Heart left ventricle (tissue), 16 donors: ENCODE data around the gene TEX50. TPM values are rescaled to one million over a fixed set of nuclear protein-coding genes. Genes with fewer than 3 reads are reported as not detected.
"Not testable (repeated sequence)": the region's sequence is repeated elsewhere in the genome, so short reads cannot be mapped to it uniquely, and the experiment has no call there.

Source experiments
- ATAC-seq, 4 donors: fragments of 200-7000 bp; cut with Tn5 transposase; one replicate each; pipeline ENCODE4 v1.9.1; 2020 to 2022; ENCODE audit warnings: moderate library complexity in 4 of 4, mild to moderate bottlenecking in 3 of 4, moderate number of reproducible peaks in 1 of 4
- DNase-seq, 5 donors: peaks; one replicate each; pipeline ENCODE4 v3.0.0-alpha.2; 2020
- H3K27ac ChIP-seq, 12 donors: fragments of 200-600 bp; sonication (generic) in 4 of 12; one replicate each; pipeline versions ENCODE4 v1.5.0 to v1.8.0; 2016 to 2022; ENCODE audit warnings: mild to moderate bottlenecking in 2 of 12
- H3K27me3 ChIP-seq, 9 donors: fragments of 200-600 bp; sonication (generic) in 2 of 9; one replicate each; pipeline versions ENCODE4 v1.5.1 to v1.8.0; 2016 to 2022; ENCODE audit warnings: mild to moderate bottlenecking in 3 of 9
- H3K36me3 ChIP-seq, 9 donors: fragments of 200-600 bp; sonication (generic) in 2 of 9; one replicate each; pipeline versions ENCODE4 v1.5.0 to v1.8.0; 2018 to 2022; ENCODE audit warnings: mild to moderate bottlenecking in 2 of 9
- H3K4me1 ChIP-seq, 12 donors: fragments of 200-600 bp; sonication (generic) in 4 of 12; one replicate each; pipeline versions ENCODE4 v1.5.0 to v1.8.0; 2016 to 2022; ENCODE audit warnings: mild to moderate bottlenecking in 3 of 12
- H3K4me3 ChIP-seq, 12 donors: fragments of 200-600 bp; sonication (generic) in 4 of 12; one replicate each; pipeline versions ENCODE4 v1.5.0 to v1.8.0; 2017 to 2022; ENCODE audit warnings: mild to moderate bottlenecking in 9 of 12, moderate library complexity in 4 of 12
- H3K9me3 ChIP-seq, 12 donors: fragments of 200-600 bp; sonication (generic) in 4 of 12; one replicate each; pipeline versions ENCODE4 v1.5.0 to v1.8.0; 2016 to 2022; ENCODE audit warnings: mild to moderate bottlenecking in 1 of 12
- POLR2A ChIP-seq, 2 donors: fragments of 450-650 bp; IDR thresholded peaks; one replicate each; pipeline ENCODE4 v1.6.1; 2017; ENCODE audit warnings: antibody characterized with exemption in 2 of 2, mild to moderate bottlenecking in 2 of 2, moderate library complexity in 2 of 2
- WGBS, 4 donors: extraction: QIAGEN DNeasy Blood & Tissue Kit in 2 of 4; methylation state at CpG; one replicate each; pipeline versions ENCODE4 v1.1.5 to v1.1.7; 2013 to 2018; 5-methylcytosine and 5-hydroxymethylcytosine counted together
- intact Hi-C, 10 donors: fragments of 100-400 bp; cut with DNase I; formaldehyde crosslinking; loops; one replicate each; pipeline versions ENCODE4 v1.11.1 to v1.14.2; 2022
- polyA plus RNA-seq, 2 donors: library from polyadenylated mRNA; stranded (reverse); fragments of 200-250 nt; gene quantifications; one replicate each; pipeline ENCODE4 v1.2.3, GENCODE V29; 2013
- total RNA-seq, 9 donors: library from RNA; depleted of rRNA in 2 of 9; stranded (reverse); fragments of >200 nt in 2 of 9; fragmentation: NEBNext Ultra II Directional in 3 of 9; extraction: Animal tissue kit (Norgen Biotek cat#: 25700) in 3 of 9; gene quantifications; one replicate each; pipeline versions ENCODE4 v1.1.0 to v1.2.4, GENCODE V29; 2016 to 2023
- TF ChIP-seq, protein P1 (sequence below), 12 donors: fragments of 200-600 bp; sonication (generic) in 4 of 12; IDR thresholded peaks; one replicate each; pipeline versions ENCODE4 v1.5.0 to v1.8.0; 2018 to 2022; ENCODE audit warnings: antibody characterized with exemption in 12 of 12, mild to moderate bottlenecking in 5 of 12
- donor health status: ischemic (EF 13 %, LVEDD 7.1; RV severe dilation, severe dysfunction).
- donor health status: healthy with polysubstance abuse.
- donor health status: DM: no; HTN: yes; CAD: no.
- donor health status: DM: no; HTN: no; CAD: no.
- donor health status: ischemic (EF 25% LVEDD 6.9; RV normal size, moderate dysfunction).
- donor health status: ischemic (EF 25% LVEDD 5.7; RV mildly dilated, moderate dysfunction).
- donor health status: healthy.
- donor health status: DM: yes; HTN: yes; CAD: no.
- donor health status: ischemic (EF 35%, LVEDD 5.7; RV mildly dilated, moderate dysfunction).
- donor health status: nonischemic (EF 11% LVEDD 7.7; RV severe dilation, severe dysfunction).
- donor health status: DM: yes; HTN: yes; CAD: no.
- donor health status: PGD.
- donor health status: ischemic (EF 29% LVEDD 5.4; RV normal size, mild dysfunction).
- donor health status: nonischemic (EF 23%, LVEDD 6.1; RV moderate dilation, normal function).

TEX50 gene
- total and polyA plus RNA-seq, 11 donors = not detected

DNA sequence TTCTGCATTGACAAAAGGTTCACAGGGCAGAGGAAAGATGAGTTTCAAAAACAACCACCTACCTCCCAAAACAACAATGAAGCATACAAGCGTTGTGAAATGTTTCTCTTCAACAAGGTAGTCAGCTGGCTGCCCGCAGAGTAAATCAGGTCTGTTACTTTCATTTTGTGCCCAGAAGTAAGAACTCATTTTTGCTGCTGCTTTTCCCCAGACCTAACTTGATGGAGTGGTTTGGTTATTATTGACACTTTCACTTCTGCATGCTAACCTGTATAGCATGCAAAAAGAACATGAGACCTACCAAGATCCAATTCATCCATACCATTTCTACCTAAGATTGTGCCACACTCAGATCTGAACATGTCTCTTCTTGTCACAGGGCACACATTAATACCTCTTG is 33.5 kb upstream of the TEX50 start:
- Histone ChIP-seq H3K36me3 (no peaks in the 10 kb centered on the region), H3K9me3 (peaks cover 0 to 3% (median 0%) of the 10 kb centered on the region in 12 donors), H3K27ac (no peak overlapping the region), H3K4me1 (peaks cover 0 to 11% (median 0%) of the 10 kb centered on the region in 12 donors), H3K4me3 (no peak overlapping the region), H3K27me3 (no peaks in the 10 kb centered on the region)
- no peak for ATAC-seq
- no peak for DNase-seq
- no peak for TF ChIP-seq POLR2A (IDR thresholded peaks at IDR 0.05)
- TF ChIP-seq, protein P1, sequence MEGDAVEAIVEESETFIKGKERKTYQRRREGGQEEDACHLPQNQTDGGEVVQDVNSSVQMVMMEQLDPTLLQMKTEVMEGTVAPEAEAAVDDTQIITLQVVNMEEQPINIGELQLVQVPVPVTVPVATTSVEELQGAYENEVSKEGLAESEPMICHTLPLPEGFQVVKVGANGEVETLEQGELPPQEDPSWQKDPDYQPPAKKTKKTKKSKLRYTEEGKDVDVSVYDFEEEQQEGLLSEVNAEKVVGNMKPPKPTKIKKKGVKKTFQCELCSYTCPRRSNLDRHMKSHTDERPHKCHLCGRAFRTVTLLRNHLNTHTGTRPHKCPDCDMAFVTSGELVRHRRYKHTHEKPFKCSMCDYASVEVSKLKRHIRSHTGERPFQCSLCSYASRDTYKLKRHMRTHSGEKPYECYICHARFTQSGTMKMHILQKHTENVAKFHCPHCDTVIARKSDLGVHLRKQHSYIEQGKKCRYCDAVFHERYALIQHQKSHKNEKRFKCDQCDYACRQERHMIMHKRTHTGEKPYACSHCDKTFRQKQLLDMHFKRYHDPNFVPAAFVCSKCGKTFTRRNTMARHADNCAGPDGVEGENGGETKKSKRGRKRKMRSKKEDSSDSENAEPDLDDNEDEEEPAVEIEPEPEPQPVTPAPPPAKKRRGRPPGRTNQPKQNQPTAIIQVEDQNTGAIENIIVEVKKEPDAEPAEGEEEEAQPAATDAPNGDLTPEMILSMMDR (IDR thresholded peaks at IDR 0.05) = no peak
- intact Hi-C loops = loop anchor here in 2 of 10 donors (5.0 to 10.0 kb wide), 2 partner anchors 116 to 167 kb away; no protein-coding TSS in a partner anchor
- WGBS, 4 donors = 93 to 100% (median 94%) methylated on average over 2 of the region's 2 CpGs

- TF ChIP-seq, protein P1 (IDR thresholded peaks at IDR 0.05) = no peak
- TF ChIP-seq POLR2A (IDR thresholded peaks at IDR 0.05) = no peak
- Histone ChIP-seq H3K4me3 (peak within 1 kb of the TSS; percentile 7 to 56 (median 46)), H3K9me3 (no peaks in the 10 kb centered on the region), H3K27me3 (no peaks in the 10 kb centered on the region), H3K36me3 (no peaks in the 10 kb centered on the region), H3K27ac (peak within 1 kb of the TSS in 10 of 12 donors; percentile 8 to 64 (median 40)), H3K4me1 (peaks cover 0 to 11% (median 0%) of the 10 kb centered on the region in 12 donors)
- WGBS, 4 donors = 15 to 29% (median 21%) methylated on average over 5 of the region's 5 CpGs
- intact Hi-C loops = loop anchor here in 2 of 10 donors (5.0 to 10.0 kb wide), 2 partner anchors 114 to 168 kb away; no protein-coding TSS in a partner anchor
- peak in 1 of 5 donors; percentile 28 for DNase-seq
- peak in 3 of 4 donors; percentile 45 to 86 (median 63) for ATAC-seq
Observed at GRCh38 chr1:173603056-173603591, 32.0 kb upstream of the TEX50 start, which contains the start of gene SLC9C2. SLC9C2 (minus strand) TSS chr1:173603072; CDS start chr1:173601776, 1,296 bp downstream.

DNA sequence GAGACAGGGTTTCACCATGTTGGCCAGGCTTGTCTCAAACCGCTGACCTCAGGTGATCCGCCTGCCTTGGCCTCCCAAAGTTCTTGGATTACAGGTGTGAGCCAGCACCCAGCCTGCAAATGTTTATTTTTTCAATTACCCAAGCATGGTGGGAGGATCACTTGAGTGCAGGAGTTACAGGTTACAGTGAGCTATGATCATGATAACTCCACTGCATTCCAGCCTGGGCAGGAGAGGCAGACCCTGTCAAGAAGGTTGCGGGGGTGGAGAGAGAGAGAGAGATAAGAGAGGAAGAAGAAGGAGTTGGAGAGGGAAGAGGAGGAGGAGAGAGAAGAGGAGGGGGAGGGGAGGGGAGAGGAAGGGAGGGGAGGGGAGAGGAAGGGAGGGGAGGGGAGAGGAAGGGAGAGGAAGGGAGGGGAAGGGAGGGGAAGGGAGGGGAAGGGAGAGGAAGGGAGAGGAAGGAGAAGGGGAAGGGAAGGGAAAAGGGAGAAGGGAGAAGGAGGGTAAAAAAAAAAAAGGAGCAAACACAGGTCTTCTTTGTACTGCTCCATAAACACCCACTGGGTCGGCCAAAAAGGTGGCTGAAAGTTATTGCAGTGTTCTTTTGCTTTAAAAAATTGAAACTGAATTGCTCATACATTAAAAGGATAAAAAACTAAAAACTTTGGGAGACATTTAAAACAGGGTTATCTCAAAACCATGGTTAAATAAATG is 26.5 kb upstream of the TEX50 start:
- H3K36me3 ChIP-seq = no peaks in the 10 kb centered on the region
- 79 to 88% (median 85%) methylated on average over 4 of the region's 4 CpGs for WGBS, 4 donors
- no peaks in the 10 kb centered on the region for H3K27me3 ChIP-seq
- peaks cover 0 to 2% (median 0%) of the 10 kb centered on the region in 12 donors for H3K4me1 ChIP-seq
- TF ChIP-seq, protein P1 (IDR thresholded peaks at IDR 0.05) = no peak
- TF ChIP-seq POLR2A (IDR thresholded peaks at IDR 0.05) = no peak
- H3K4me3 ChIP-seq = no peak overlapping the region
- H3K27ac ChIP-seq = no peak overlapping the region
- DNase-seq (no peak), ATAC-seq (no peak)
- intact Hi-C loops = loop anchor here in 1 of 10 donors (10.0 kb wide), 1 partner anchor 174 kb away; no protein-coding TSS in a partner anchor
- no peaks in the 10 kb centered on the region for H3K9me3 ChIP-seq

DNA sequence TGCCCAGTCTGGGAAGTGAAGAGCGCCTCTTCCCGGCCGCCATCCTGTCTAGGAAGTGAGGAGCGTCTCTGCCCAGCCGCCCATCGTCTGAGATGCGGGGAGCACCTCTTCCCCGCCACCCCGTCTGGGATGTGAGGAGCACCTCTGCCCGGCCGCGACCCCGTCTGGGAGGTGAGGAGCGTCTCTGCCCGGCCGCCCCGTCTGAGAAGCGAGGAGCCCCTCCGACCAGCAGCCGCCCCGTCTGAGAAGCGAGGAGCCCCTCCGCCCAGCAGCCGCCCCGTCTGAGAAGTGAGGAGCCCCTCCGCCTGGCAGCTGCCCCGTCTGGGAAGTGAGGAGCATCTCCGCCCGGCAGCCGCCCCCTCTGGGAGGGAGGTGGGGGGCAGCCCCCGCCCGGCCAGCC is 22.1 kb upstream of the TEX50 start:
- H3K36me3 ChIP-seq, H3K27ac ChIP-seq, DNase-seq, ATAC-seq, H3K4me3 ChIP-seq, H3K9me3 ChIP-seq, H3K27me3 ChIP-seq, H3K4me1 ChIP-seq, intact Hi-C loops: not testable (repeated sequence)
- 90 to 95% (median 94%) methylated on average over 10 to 32 of the region's 32 CpGs; no CpG with 5 or more reads in 1 of the 4 donors for WGBS, 4 donors
